Breast epithelium (tissue), 4 donors: ENCODE measurements around the gene RGPD3. TPM values are rescaled to one million over a fixed set of nuclear protein-coding genes. Genes with fewer than 3 reads are reported as not detected.
"Not testable (repeated sequence)": the region's sequence is repeated elsewhere in the genome, so short reads cannot be mapped to it uniquely, and the experiment has no call there.

Experiments used
- DNase-seq, 2 donors: peaks; one replicate each; pipeline ENCODE4 v3.0.0-alpha.2; 2019; ENCODE audit warnings: low spot score in 2 of 2
- H3K27ac ChIP-seq, 2 donors: fragments of 200-600 bp; sonication (generic) in 1 of 2; one replicate each; pipeline ENCODE4 v1.5.1; 2016 to 2019; ENCODE audit warnings: mild to moderate bottlenecking in 1 of 2
- H3K27me3 ChIP-seq, 2 donors: fragments of 200-600 bp; sonication (generic) in 1 of 2; one replicate each; pipeline versions ENCODE4 v1.5.1 to v1.6.0; 2017 to 2019; ENCODE audit warnings: control low read depth in 1 of 2, mild to moderate bottlenecking in 1 of 2
- H3K36me3 ChIP-seq: fragments of 200-600 bp; one replicate; pipeline ENCODE4 v1.5.1; 2019
- H3K4me1 ChIP-seq, 2 donors: fragments of 200-600 bp; sonication (generic); one replicate each; pipeline ENCODE4 v1.5.1; 2016 to 2019; ENCODE audit warnings: control low read depth in 1 of 2
- H3K4me3 ChIP-seq, 3 donors: fragments of 200-600 bp; sonication (generic); 1 replicate in 2 of 3; 2 replicates in 1 of 3; pipeline ENCODE4 v1.5.1; 2016 to 2019; ENCODE audit warnings: mild to moderate bottlenecking in 3 of 3, moderate library complexity in 2 of 3
- H3K9me3 ChIP-seq, 2 donors: fragments of 200-600 bp; sonication (generic) in 1 of 2; one replicate each; pipeline ENCODE4 v1.5.1; 2016 to 2019; ENCODE audit warnings: control low read depth in 1 of 2
- intact Hi-C: fragments of 100-400 bp; cut with DNase I; formaldehyde crosslinking; loops from one replicate; pipeline ENCODE4 v1.15.1; 2023; ENCODE audit warnings: low total_unique reads
- total RNA-seq, 3 donors: library from RNA; depleted of rRNA; stranded (reverse); fragments of >200 nt; gene quantifications; one replicate each; pipeline ENCODE4 v1.1.0, GENCODE V29; 2016

RGPD3 gene
- total RNA-seq, 3 donors from 2014 or later = 0.80 to 2.2 (median 1.6) TPM

GRCh38 chr2:106479563-106479962 is 11.3 kb upstream of the RGPD3 start:
- H3K27me3 ChIP-seq, H3K4me3 ChIP-seq, H3K36me3 ChIP-seq, H3K9me3 ChIP-seq, H3K27ac ChIP-seq, DNase-seq, H3K4me1 ChIP-seq, intact Hi-C loops: not testable (repeated sequence)

GRCh38 chr2:106477647-106478046 is 9.4 kb upstream of the RGPD3 start:
- H3K36me3 ChIP-seq, DNase-seq, intact Hi-C loops, H3K27me3 ChIP-seq, H3K4me3 ChIP-seq, H3K27ac ChIP-seq, H3K4me1 ChIP-seq, H3K9me3 ChIP-seq: not testable (repeated sequence)

GRCh38 chr2:106470658-106471057 is 2.4 kb upstream of the RGPD3 start:
- H3K4me1 ChIP-seq, H3K4me3 ChIP-seq, H3K27ac ChIP-seq, intact Hi-C loops, H3K9me3 ChIP-seq, H3K36me3 ChIP-seq, H3K27me3 ChIP-seq: not testable (repeated sequence)
- DNase-seq = peak in 1 of 2 donors; percentile 37

GRCh38 chr2:106467516-106467915 is 697 bp downstream of the RGPD3 start:
- H3K27ac ChIP-seq, H3K4me3 ChIP-seq, DNase-seq, H3K9me3 ChIP-seq, H3K36me3 ChIP-seq, intact Hi-C loops, H3K4me1 ChIP-seq, H3K27me3 ChIP-seq: not testable (repeated sequence)

GRCh38 chr2:106461882-106462281 is 6.3 kb downstream of the RGPD3 start:
- H3K4me1 ChIP-seq, H3K27ac ChIP-seq, intact Hi-C loops, H3K9me3 ChIP-seq, DNase-seq, H3K27me3 ChIP-seq, H3K36me3 ChIP-seq, H3K4me3 ChIP-seq: not testable (repeated sequence)

GRCh38 chr2:106390680-106391079 is 77.5 kb downstream of the RGPD3 start:
- H3K27ac ChIP-seq, H3K27me3 ChIP-seq, DNase-seq, H3K9me3 ChIP-seq, intact Hi-C loops, H3K4me1 ChIP-seq, H3K4me3 ChIP-seq, H3K36me3 ChIP-seq: not testable (repeated sequence)

- H3K36me3 ChIP-seq, H3K9me3 ChIP-seq, H3K27me3 ChIP-seq, intact Hi-C loops, H3K27ac ChIP-seq, H3K4me1 ChIP-seq, H3K4me3 ChIP-seq, DNase-seq: not testable (repeated sequence)
These were observed 79.3 kb downstream of the RGPD3 start for GRCh38 chr2:106388814-106389410.

- H3K4me3 ChIP-seq, H3K27me3 ChIP-seq, H3K4me1 ChIP-seq, intact Hi-C loops, DNase-seq, H3K36me3 ChIP-seq, H3K27ac ChIP-seq, H3K9me3 ChIP-seq: not testable (repeated sequence)
These were observed 83.7 kb downstream of the RGPD3 start for GRCh38 chr2:106384548-106384947.

- H3K4me3 ChIP-seq, H3K27ac ChIP-seq, intact Hi-C loops, H3K36me3 ChIP-seq, H3K27me3 ChIP-seq, H3K9me3 ChIP-seq, H3K4me1 ChIP-seq, DNase-seq: not testable (repeated sequence)
These were observed 86.3 kb downstream of the RGPD3 start for GRCh38 chr2:106381867-106382266.

GRCh38 chr2:106379567-106379966 is 88.6 kb downstream of the RGPD3 start:
- H3K4me3 ChIP-seq, H3K4me1 ChIP-seq, H3K27me3 ChIP-seq, H3K27ac ChIP-seq, DNase-seq, intact Hi-C loops, H3K9me3 ChIP-seq, H3K36me3 ChIP-seq: not testable (repeated sequence)

GRCh38 chr2:106369182-106369581 is 99.0 kb downstream of the RGPD3 start:
- H3K4me1 ChIP-seq, H3K27me3 ChIP-seq, H3K4me3 ChIP-seq, H3K9me3 ChIP-seq, intact Hi-C loops, H3K27ac ChIP-seq, DNase-seq, H3K36me3 ChIP-seq: not testable (repeated sequence)
